PFSK-1 (cell line): ENCODE data around the gene MPPE1.

Source experiments
- FOXP2 ChIP-seq: optimal IDR thresholded peaks from 2 replicates; pipeline ENCODE3; 2011; ENCODE audit warnings: borderline replicate concordance, control low read depth, inconsistent platforms; ENCODE audit not compliant: insufficient read depth; ENCODE audit errors: extremely low read length, extremely low read depth
- POLR2AphosphoS5 ChIP-seq: IDR thresholded peaks from 2 replicates; pipeline ENCODE4 v1.6.1; 2012; ENCODE audit warnings: low read depth, mild to moderate bottlenecking, control low read depth, low read length, moderate library complexity
- REST ChIP-seq, 2 experiments: IDR thresholded peaks; 2 replicates each; pipeline versions ENCODE4 v1.6.1 to v1.8.0; 2011 to 2012; ENCODE audit warnings: low read depth in 2 of 2, low read length in 2 of 2, control low read depth in 1 of 2, inconsistent platforms in 1 of 2, mild to moderate bottlenecking in 1 of 2, moderate library complexity in 1 of 2; ENCODE audit not compliant: insufficient read depth in 1 of 2
- SIN3A ChIP-seq: IDR thresholded peaks from 2 replicates; pipeline ENCODE4 v1.6.1; 2012; ENCODE audit warnings: mild to moderate bottlenecking, low read length, moderate library complexity, borderline replicate concordance; ENCODE audit not compliant: insufficient read depth
- TAF1 ChIP-seq: IDR thresholded peaks from 2 replicates; pipeline ENCODE4 v1.6.1; 2012; ENCODE audit warnings: low read length, control low read depth, borderline replicate concordance; ENCODE audit not compliant: insufficient read depth

Gene MPPE1

DNA sequence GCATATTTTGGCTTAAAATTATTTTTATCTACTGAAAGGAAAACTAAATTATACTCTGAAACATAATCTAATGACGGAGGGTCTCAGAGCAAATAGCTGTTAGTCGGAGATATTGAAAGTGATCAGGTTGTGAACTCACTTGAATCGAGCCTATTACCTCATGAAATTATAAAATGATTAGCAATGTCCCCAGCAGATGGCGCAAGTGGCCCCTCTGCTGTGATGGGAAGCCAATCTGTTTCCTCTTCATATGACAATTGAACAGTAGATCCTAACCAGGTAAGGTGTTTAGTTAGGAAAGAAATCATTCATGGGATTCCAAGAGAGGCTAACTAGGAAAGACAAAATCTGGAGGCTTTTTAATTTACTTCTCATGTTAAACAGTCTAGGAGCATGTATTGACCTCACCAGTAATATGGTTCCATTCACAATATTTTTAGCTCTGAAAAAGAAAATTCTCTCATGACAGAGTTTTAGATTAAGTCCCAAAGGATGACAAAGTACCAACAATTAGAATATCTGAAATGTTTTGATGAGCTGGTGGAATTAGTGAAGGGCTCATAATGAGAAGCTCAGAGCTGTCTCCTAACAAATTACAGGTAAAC lies 29.9 kb upstream of the MPPE1 start:
- no peak for TF ChIP-seq REST (IDR thresholded peaks at IDR 0.05; ENCODE audit: insufficient read depth in 1 of 2, low read depth in 2 of 2, low read length in 2 of 2)
- no peak for TF ChIP-seq FOXP2
- TF ChIP-seq TAF1, result no peak
- TF ChIP-seq POLR2AphosphoS5, result no peak
- no peak for TF ChIP-seq SIN3A

DNA sequence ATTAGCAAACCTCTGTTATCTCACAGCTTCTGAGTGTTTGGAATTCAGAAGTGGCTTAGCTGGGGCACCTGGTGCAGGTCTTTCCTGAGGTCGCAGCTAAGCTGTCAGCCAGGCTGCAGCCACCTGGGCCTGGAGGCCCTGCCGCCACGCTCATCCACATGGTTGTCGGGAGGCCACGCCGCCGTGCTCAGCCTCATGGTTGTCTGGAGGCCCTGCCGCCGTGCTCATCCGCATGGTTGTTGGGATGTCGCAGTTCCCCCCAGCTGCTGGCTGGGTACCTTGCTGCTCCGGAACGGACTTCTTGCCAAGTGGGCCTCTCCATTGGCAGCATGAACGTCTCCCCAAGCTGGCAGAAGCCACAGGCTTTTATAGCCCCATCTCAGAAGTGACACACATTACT lies 24.3 kb upstream of the MPPE1 start:
- TF ChIP-seq SIN3A, result no peak
- TF ChIP-seq REST (IDR thresholded peaks at IDR 0.05; ENCODE audit: insufficient read depth in 1 of 2, low read depth in 2 of 2, low read length in 2 of 2), result no peak
- TF ChIP-seq TAF1, result no peak
- TF ChIP-seq FOXP2, result no peak
- TF ChIP-seq POLR2AphosphoS5, result no peak

GRCh38 chr18:11927497-11927896 lies 19.4 kb upstream of the MPPE1 start:
- TF ChIP-seq REST (IDR thresholded peaks at IDR 0.05; ENCODE audit: insufficient read depth in 1 of 2, low read depth in 2 of 2, low read length in 2 of 2) (no peak), POLR2AphosphoS5 (no peak), FOXP2 (no peak), SIN3A (no peak), TAF1 (no peak)

GRCh38 chr18:11925800-11926481 lies 17.8 kb upstream of the MPPE1 start:
- TF ChIP-seq TAF1 (no peak), POLR2AphosphoS5 (no peak), SIN3A (no peak)

GRCh38 chr18:11923450-11923849 lies 15.3 kb upstream of the MPPE1 start:
- TF ChIP-seq SIN3A (no peak), FOXP2 (no peak), REST (IDR thresholded peaks at IDR 0.05; ENCODE audit: insufficient read depth in 1 of 2, low read depth in 2 of 2, low read length in 2 of 2) (no peak), TAF1 (no peak), POLR2AphosphoS5 (no peak)
